AG04449 (cell line): ENCODE results near the gene HOXD12.

Experiments
- CTCF ChIA-PET: fragments of 350-600 bp; formaldehyde crosslinking; extraction: SDS; loops from one replicate; lab custom pipeline; 2021; ENCODE audit warnings: antibody characterized with exemption; lab: Yijun Ruan, JAX
- POLR2A ChIA-PET: fragments of 400-600, 350-600 bp; formaldehyde crosslinking; extraction: SDS; loops from one replicate; lab custom pipeline; 2020; ENCODE audit warnings: antibody characterized with exemption, inconsistent platforms; lab: Yijun Ruan, JAX
- DNase-seq: peaks from one replicate; pipeline ENCODE4 v3.0.0-alpha.2; 2010; ENCODE audit warnings: low read depth, low spot score
- H3K4me3 ChIP-seq: 2 replicates; pipeline ENCODE4 v1.5.1; 2011; ENCODE audit warnings: low read depth, mild to moderate bottlenecking, control low read depth, low read length
- TF ChIP-seq, protein P1 (sequence below): IDR thresholded peaks from one replicate; pipeline ENCODE4 v1.5.1; 2011; ENCODE audit warnings: mild to moderate bottlenecking, moderate library complexity, low read length, control low read depth, inconsistent platforms; ENCODE audit not compliant: insufficient read depth; ENCODE audit errors: missing control alignments

HOXD12 gene

DNA sequence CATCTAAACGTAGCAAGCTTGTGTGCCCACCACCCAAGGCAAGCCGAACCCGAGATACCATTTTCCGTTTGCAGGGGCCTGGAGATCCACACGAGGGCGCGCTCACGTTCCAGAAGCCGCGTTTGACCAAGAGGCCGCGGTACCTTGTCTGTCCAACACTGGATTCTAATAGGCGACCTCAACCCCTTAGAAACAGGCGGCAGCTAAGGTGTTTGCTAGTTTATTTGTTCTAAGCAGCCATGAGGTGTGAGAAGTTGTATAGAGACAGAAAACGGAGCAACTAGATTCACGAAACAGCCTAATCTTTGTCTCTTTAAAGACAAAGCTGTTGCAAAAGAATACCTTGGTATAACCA, 11.7 kb downstream of the HOXD12 start:
- no peak for DNase-seq
- CTCF ChIA-PET, result interaction anchor here (0.6 to 9.0 kb wide), 34 partner anchors 9 to 1052 kb away, joined by 3 to 73 read pairs (median 6); partner anchors contain the start of gene HOXD9
- POLR2A ChIA-PET, result no interaction called here

DNA sequence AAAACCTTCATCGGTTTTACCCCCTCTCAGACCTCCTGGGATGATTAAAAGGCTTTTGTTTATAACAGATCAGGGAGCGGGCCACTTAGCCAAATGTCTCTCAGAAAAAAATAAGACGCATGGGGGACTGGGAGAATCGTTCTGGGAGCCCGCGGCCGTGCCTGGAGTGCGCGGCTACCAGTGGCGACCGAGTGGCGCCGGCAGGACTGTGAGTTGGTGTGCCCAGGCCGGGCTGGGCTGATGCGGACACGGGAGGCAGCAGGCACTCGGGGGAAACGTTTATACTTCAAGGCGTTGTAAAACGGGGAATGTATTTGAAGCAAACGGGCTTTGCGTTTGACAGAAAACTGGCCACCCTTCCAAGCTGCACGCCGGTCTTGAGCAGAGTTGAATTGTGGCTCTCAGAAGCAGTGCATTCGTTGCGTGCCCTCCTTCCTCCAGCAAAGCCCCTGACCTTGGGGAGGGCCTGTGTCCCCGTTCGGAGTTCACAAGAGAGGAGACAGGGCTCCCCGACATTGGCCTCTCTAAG, 12.3 kb downstream of the HOXD12 start:
- POLR2A ChIA-PET, result no interaction called here
- CTCF ChIA-PET, result interaction anchor here (0.6 to 9.0 kb wide), 29 partner anchors 9 to 1312 kb away, joined by 3 to 73 read pairs (median 6); partner anchors contain the start of gene HOXD9

More for the DNA sequence above, 11.7 kb downstream of the HOXD12 start:
- TF ChIP-seq, protein P1, sequence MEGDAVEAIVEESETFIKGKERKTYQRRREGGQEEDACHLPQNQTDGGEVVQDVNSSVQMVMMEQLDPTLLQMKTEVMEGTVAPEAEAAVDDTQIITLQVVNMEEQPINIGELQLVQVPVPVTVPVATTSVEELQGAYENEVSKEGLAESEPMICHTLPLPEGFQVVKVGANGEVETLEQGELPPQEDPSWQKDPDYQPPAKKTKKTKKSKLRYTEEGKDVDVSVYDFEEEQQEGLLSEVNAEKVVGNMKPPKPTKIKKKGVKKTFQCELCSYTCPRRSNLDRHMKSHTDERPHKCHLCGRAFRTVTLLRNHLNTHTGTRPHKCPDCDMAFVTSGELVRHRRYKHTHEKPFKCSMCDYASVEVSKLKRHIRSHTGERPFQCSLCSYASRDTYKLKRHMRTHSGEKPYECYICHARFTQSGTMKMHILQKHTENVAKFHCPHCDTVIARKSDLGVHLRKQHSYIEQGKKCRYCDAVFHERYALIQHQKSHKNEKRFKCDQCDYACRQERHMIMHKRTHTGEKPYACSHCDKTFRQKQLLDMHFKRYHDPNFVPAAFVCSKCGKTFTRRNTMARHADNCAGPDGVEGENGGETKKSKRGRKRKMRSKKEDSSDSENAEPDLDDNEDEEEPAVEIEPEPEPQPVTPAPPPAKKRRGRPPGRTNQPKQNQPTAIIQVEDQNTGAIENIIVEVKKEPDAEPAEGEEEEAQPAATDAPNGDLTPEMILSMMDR, result peak; percentile 85
- H3K4me3 ChIP-seq, result no peak overlapping the region

DNA sequence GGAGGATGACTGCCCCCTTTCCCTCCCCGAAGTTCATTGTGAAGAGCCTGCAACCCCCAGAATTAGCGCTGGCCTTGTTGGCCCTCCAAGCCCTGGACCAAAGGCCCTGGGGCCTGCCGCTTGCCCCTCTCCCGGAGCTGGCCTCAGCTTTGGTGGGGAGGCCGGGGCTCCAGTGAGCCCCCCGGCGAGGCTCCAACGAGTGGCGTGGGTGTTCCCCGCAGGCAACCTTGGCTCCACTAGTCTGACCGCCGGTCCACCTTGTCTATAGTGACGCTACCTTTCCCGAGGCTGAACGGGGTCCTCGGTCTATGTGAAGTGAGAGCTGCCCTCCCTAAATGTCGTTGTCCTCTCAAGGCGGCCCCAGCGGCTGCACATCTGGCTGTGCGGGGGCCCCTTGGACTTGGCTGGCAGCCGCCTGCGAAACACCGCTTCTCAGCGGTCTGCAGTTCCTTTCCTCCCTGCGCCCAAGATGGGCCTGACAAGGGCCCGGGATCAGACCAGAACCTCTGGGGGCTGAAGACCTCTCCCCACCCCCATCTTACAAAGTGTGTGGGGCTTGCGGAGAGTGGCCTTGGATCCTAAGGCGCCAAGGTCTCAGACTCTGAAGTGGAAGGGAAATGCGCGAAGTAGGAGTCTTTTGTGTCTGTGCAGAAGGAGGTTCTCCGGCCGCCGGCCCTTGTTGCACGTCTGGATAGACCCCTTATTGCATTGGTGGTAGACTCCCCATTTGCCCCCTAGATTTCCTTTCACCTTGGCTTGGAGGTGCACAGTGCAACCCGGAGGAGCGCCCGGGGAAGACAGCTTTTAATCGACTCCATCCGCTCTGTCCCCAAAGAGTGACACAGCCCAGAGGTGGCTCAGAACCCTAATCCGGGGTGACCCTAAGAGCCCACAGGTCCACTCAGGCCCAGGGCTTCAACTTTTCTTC, 13.0 kb downstream of the HOXD12 start:
- POLR2A ChIA-PET, result no interaction called here
- TF ChIP-seq, protein P1, result no peak
- H3K4me3 ChIP-seq, result no peak overlapping the region
- DNase-seq, result no peak
- CTCF ChIA-PET, result interaction anchor here (0.6 to 9.0 kb wide), 13 partner anchors 8 to 1311 kb away, joined by 3 to 73 read pairs (median 8); partner anchors contain the start of gene HOXD9

More for the DNA sequence above, 12.3 kb downstream of the HOXD12 start:
- no peak overlapping the region for H3K4me3 ChIP-seq
- DNase-seq, result no peak
- TF ChIP-seq, protein P1, result no peak

DNA sequence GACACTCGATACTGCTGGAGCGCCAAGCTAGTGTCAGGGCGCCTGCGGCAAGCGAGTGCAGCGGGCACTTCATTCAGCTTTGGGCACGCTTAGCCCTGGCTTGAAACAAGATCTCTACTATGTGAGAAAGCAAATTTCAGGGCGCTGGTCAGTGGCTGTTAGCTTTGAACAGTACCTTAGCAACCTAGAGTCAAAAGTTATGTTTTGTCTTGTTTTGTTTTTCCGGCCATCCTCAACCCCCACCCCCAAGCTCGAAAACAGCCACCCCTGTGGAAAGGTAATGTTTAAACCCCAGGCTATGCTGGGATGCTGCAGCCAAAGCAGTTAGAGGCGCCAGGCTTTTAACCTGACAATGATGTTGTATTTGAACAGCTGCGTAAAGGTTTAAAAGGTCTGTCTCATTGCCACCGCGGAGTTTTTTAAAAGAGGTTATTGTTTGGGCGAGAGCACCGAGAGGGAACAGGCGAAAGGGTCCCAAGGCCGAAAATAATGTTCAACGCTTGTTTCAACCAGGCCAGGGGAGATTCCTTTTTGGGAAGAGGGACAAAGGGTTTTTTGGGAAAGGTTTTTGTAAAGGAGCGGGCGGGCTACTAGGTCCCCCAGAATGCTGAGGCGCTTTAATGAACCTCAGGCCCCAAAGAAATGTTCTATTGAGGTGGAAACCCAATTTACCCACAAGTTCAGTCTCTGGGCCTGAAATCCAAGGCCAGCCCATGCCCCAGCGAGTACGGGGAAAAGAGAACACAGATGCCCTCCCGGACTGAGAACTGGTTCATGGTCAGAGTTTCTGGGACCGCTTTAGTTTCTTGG, 14.7 kb downstream of the HOXD12 start:
- no peak overlapping the region for H3K4me3 ChIP-seq
- POLR2A ChIA-PET, result no interaction called here
- no peak for DNase-seq
- CTCF ChIA-PET, result interaction anchor here (0.7 to 9.0 kb wide), 15 partner anchors 8 to 1050 kb away, joined by 3 to 73 read pairs (median 5); partner anchors contain the start of gene HOXD9
- TF ChIP-seq, protein P1, result no peak

DNA sequence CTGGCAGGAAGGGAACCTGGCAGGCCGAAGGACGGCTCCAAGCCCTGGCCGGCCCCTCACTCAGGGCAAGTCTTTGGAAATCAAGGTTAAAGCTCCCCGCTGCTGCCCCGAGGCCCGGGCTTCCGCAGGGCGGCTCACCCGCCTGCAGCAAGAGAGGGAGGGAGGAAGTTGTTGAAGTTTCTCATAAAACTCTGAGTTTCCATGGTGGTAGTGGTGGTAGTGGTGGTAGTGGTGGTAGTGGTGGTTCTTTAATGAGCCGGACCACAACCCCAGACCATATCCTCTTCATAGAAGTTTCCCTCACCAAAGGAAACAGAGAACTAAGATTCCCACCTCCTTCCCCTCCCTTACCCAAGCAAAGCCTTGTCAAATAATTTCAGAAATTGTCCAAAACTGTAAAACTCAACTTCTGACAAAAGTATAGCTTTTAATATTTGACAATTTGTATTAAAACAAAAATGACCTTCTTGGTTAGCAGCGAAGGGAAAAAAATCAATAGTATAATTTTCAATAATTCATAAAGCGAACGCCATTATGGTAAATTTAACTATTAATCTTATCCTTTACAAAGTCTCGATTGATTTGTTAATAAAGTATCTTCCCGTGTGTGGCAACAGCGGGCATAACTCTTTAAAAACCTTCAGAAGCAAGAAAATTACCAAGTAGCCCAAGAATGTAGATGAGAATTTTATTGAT, 15.5 kb downstream of the HOXD12 start:
- CTCF ChIA-PET, result interaction anchor here (0.7 to 9.0 kb wide), 10 partner anchors 10 to 1050 kb away, joined by 3 to 73 read pairs (median 6); no protein-coding TSS in a partner anchor
- no peak overlapping the region for H3K4me3 ChIP-seq
- no peak for DNase-seq
- TF ChIP-seq, protein P1, result no peak
- POLR2A ChIA-PET, result no interaction called here
